GM19468 (cell line): Measurements from ENCODE around the gene SLC35E1.
"Not testable (repeated sequence)": the region's sequence is repeated elsewhere in the genome, so short reads cannot be mapped to it uniquely, and the experiment has no call there.

Source experiments
- ATAC-seq: cut with Tn5 transposase; IDR thresholded peaks from one replicate; pipeline ENCODE4 v1.9.1; 2021; ENCODE audit warnings: mild to moderate bottlenecking, moderate library complexity, moderate number of reproducible peaks; ENCODE audit not compliant: unreplicated experiment; ENCODE audit errors: extremely low read depth

SLC35E1 gene

GRCh38 chr19:16527971-16528521 lies 44.2 kb downstream of the SLC35E1 start:
- ATAC-seq, result no peak

- no peak for ATAC-seq
These were observed 44.8 kb downstream of the SLC35E1 start for GRCh38 chr19:16527334-16527935.

DNA sequence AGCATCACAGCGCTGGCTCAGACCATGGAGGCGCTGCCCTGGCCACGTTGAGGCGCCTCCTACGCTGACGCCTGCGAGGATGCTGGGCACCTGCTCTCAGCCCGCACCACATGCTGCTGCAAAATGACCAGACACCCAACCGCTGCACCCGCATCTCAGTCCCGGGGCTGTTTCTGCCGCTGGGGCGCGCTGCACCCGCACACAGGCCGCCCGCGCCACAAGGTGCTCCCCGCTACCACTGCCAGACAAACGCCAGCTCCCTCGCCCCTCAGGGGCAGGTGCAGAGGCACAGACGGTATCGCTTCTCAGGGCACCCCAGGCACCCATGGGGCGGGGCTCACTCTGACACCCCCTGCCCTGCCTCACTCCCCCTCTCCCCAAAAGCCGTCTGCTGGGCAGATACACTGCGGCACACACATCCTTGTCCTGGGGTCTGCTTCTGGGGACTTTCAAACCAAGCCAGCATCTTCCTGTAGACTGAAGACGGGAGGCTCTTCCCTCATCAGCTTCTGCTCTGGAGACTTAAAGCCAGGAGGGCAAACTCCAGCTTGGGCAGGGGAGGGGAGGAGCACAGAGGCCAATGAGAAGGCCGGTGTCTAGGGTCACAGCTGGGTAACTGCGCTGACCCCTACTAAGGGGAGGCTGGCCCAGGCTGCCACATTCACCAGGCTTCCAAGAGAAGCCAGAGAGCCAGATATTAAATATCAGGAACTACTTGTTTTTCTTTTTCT lies 46.3 kb downstream of the SLC35E1 start:
- ATAC-seq, result no peak

DNA sequence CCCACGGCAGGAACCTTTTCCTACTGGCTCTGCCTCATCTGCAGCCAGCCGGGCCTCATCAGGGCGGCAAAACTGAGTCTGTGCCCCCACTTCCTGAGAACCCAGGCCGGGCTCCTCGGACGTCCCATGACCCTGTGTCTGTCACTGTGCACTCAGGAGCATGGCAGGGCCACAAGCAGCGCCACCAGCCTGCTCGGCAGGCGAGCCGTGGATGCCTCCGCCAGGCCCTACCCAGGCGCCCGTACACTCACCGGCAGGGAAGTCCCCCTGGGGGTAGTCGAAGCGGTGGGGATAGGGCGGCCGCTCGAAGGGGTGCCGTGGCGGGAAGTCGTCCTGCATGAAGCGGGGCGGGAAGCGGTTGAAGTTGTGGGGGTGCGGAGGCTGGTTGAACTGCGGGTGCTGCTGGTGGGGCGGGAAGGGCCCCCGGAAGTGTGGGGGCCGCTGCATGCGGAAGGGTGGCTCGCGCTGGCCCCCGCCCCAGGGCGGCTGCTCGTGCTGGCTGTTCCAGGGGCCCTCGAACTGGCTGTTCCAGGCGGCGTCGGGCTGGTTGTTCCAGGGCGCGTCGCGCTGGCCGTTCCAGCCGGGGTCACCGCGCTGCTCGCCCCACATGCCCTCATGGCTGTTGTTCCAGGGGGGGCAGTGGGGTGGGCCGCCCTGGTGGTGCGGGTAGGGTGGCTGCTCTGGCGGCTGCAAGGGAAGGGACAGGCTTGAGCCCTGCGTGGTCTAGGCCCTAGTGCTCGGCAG lies 47.1 kb downstream of the SLC35E1 start:
- no peak for ATAC-seq

GRCh38 chr19:16522559-16523377 lies 49.4 kb downstream of the SLC35E1 start:
- no peak for ATAC-seq

- ATAC-seq, result no peak
These were observed 50.4 kb downstream of the SLC35E1 start for GRCh38 chr19:16521715-16522289.

DNA sequence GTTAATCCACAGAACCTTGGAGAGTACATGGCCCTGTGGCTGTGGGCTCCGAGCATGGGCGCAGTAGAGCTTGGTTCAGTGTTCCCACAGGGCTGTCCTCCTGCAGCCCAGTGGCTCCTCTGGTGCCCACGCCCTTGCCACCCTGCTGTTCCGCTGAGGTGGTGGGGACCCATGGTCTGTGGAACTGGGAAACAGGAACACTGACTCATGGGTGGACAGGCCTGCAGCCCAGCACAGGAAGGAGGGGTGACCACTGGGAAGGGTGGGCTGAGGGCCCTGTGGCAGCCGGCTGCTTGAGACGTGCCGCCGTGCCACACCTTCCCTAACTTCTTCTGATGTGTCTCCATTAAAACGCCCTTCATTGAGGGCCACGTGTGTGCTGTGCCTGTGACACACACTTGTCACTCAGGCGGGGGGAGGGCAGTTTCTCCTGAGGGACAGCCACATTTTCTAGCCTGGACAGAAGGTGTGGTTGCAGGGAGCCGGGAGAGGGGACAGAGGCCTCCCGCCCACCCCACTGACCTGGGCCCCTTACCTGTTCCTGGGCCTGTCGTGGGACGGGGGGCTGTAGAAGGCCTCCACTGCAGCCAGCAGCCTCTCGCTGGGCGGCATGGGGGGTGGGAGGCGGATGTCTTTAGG lies 51.1 kb downstream of the SLC35E1 start:
- ATAC-seq, result no peak

DNA sequence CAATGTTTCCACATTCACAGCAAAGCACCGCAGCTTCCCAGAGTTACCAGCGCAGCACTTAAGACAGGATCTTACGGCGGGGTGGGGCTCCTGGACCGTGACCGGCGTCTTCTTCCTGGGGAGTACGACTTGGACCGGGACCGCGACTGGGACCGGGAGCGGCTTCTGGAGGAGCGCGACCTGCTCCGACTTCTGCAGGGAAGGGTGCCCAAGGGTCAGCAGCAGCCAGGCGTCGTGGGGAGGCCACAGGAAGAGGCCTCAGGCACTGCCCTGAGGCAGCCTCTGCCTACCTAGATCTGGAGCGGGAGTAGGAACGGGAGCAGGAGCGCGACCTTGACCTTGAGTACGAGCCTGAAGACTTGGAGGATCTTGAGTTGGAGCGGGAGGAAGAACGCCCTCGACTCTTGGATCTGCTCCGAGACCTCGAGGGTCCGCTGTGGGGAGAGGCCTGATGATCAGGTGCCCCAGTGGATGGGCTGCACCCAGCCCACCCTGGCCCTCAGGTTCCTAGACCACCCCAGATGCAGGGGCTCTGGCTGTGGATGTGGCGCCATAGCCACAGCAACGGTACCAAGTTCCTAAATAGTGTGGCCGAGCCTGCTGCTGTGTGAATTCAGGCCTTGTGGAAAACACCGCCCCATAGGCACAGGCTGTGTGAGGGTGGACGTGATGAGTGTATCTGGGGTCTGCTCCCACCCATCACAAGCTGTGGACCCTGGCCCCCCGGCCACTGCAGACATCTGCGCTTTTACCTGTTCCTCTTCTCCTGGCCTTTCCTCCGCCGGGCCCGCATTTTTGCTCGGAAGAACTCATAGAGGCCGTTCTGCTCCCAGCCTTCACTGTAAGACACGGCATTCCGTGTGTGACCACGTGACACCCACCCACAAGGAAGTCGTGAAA lies 51.9 kb downstream of the SLC35E1 start:
- no peak for ATAC-seq

GRCh38 chr19:16519230-16519687 lies 53.0 kb downstream of the SLC35E1 start:
- no peak for ATAC-seq

GRCh38 chr19:16518483-16519229 lies 53.6 kb downstream of the SLC35E1 start:
- no peak for ATAC-seq

DNA sequence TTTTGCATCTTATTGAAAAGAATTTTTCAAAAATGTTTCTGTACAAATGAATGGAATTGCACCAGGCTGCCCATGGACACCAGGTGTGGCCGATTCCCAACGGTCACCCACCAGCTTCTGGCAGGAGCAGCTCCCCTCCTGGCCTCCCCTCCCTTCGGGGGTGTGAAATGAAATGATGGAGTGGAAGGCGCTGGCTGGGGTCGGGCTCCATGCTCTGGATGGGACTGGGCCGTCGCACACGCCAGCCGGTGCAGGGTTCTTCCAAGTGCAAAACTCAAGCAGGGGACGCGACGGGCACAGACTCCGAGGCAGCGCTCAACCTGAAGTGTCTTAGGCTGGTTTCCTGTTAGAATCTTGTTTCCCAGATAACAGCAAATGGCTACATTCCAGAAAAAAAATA lies 54.2 kb downstream of the SLC35E1 start:
- ATAC-seq, result no peak

DNA sequence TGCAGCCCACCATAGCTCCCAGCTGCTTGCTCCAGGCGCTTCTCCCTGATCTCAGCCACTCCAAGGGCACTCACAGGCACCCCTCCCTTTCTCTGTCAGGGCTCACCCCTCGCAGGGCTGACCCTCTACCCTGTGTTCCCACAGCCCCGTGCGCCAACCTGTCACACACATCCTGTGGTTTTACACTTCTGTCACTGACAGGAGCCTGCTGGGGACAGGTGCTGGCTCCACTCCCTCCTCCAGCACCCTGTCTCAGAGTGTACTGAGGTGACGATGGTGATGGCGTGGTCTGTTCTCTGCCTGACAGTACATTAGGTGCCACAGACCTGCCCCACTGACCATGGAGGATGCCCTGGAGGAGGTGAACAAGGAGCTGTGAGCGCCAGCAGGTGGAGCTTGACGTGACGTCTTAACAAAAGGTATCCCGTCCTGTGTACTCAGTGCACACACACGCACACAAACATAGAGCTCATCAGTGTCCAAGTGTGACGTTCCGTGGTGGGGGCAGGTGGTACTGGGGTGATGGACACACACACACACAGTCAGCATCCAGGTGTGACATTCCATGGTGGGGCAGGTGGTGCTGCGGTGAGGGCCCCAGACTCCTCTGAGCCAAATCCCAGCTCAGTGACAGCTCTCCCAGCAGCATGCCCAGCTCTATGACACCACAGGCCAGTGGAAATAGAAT lies 55.1 kb downstream of the SLC35E1 start:
- ATAC-seq, result no peak

- ATAC-seq, result no peak
These were observed 55.8 kb downstream of the SLC35E1 start for GRCh38 chr19:16516381-16516780.

- no peak for ATAC-seq
These were observed 57.7 kb downstream of the SLC35E1 start for GRCh38 chr19:16514383-16515019.

DNA sequence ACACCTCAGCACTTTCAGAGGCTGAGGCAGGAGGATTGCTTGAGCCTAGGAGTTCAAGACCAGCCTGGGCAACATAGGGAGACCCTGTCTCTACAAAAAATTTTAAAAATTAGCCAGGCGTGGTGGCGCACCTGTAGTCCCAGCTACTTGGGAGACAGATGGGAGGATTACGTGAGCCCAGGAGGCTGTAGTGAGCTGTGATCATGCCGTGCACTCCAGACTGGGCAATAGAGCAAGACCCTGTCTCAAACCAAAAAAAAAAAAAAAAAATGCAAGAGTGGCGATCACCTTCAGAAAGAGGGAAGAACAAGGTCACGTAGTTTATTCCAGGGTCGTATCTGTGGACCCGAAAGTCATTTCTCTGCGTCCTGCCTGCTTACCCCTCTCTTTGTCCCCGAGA lies 59.6 kb downstream of the SLC35E1 start:
- not testable (repeated sequence) for ATAC-seq
